Measurements from ENCODE around the gene NXN.

NXN gene

GRCh38 chr17:979539-980405 lies at the start of gene NXN:
TSS of gene NXN (minus strand) at chr17:979776.
- DNase-seq (ENCODE audit: low read depth in 1 of 2, low spot score in 1 of 2): peak; percentile 79 to 83

GRCh38 chr17:1027044-1027443 lies 47.5 kb upstream of the NXN start:
- no peak for DNase-seq (ENCODE audit: low read depth in 1 of 2, low spot score in 1 of 2)

GRCh38 chr17:1026599-1026975 lies 47.0 kb upstream of the NXN start:
- DNase-seq (ENCODE audit: low read depth in 1 of 2, low spot score in 1 of 2): no peak

- no peak for DNase-seq (ENCODE audit: low read depth in 1 of 2, low spot score in 1 of 2)
Observed at GRCh38 chr17:1025733-1026598, 46.4 kb upstream of the NXN start.

GRCh38 chr17:1024076-1024475 lies 44.5 kb upstream of the NXN start:
- no peak for DNase-seq (ENCODE audit: low read depth in 1 of 2, low spot score in 1 of 2)

- no peak for DNase-seq (ENCODE audit: low read depth in 1 of 2, low spot score in 1 of 2)
Observed at GRCh38 chr17:1022278-1023024, 42.9 kb upstream of the NXN start.

- DNase-seq (ENCODE audit: low read depth in 1 of 2, low spot score in 1 of 2): no peak
Observed at GRCh38 chr17:1021147-1021546, 41.6 kb upstream of the NXN start.

GRCh38 chr17:1019451-1019850 lies 39.9 kb upstream of the NXN start:
- no peak for DNase-seq (ENCODE audit: low read depth in 1 of 2, low spot score in 1 of 2)

- DNase-seq (ENCODE audit: low read depth in 1 of 2, low spot score in 1 of 2): no peak
Observed at GRCh38 chr17:1018547-1018946, 39.0 kb upstream of the NXN start.

GRCh38 chr17:1013729-1014090 lies 34.1 kb upstream of the NXN start:
- DNase-seq (ENCODE audit: low read depth in 1 of 2, low spot score in 1 of 2): no peak

GRCh38 chr17:1012823-1013728 lies 33.5 kb upstream of the NXN start:
- DNase-seq (ENCODE audit: low read depth in 1 of 2, low spot score in 1 of 2): no peak

- DNase-seq (ENCODE audit: low read depth in 1 of 2, low spot score in 1 of 2): no peak
Observed at GRCh38 chr17:1011760-1012735, 32.5 kb upstream of the NXN start.

GRCh38 chr17:1011138-1011537 lies 31.6 kb upstream of the NXN start:
- DNase-seq (ENCODE audit: low read depth in 1 of 2, low spot score in 1 of 2): no peak

GRCh38 chr17:1010586-1010985 lies 31.0 kb upstream of the NXN start:
- DNase-seq (ENCODE audit: low read depth in 1 of 2, low spot score in 1 of 2): no peak

- no peak for DNase-seq (ENCODE audit: low read depth in 1 of 2, low spot score in 1 of 2)
Observed at GRCh38 chr17:1010086-1010450, 30.5 kb upstream of the NXN start.

GRCh38 chr17:1009229-1010085 lies 29.9 kb upstream of the NXN start:
- DNase-seq (ENCODE audit: low read depth in 1 of 2, low spot score in 1 of 2): no peak

GRCh38 chr17:1008008-1008761 lies 28.6 kb upstream of the NXN start:
- DNase-seq (ENCODE audit: low read depth in 1 of 2, low spot score in 1 of 2): no peak
